Mucosa of gallbladder (tissue), 1 donor: ENCODE results near the gene CABP7. TPM values are rescaled to one million over a fixed set of nuclear protein-coding genes. Genes with fewer than 3 reads are reported as not detected.

Experiments used
- DNase-seq: peaks from one replicate; pipeline ENCODE4 v3.0.0-alpha.2; 2020; ENCODE audit warnings: low spot score
- total RNA-seq: library from RNA; stranded (reverse); gene quantifications from one replicate; pipeline ENCODE4 v1.2.1, GENCODE V29; 2021
- donor health status: DM: no; HTN: no; CAD: no.

The CABP7 gene
- total RNA-seq, 1 donor from 2014 or later = not detected

DNA sequence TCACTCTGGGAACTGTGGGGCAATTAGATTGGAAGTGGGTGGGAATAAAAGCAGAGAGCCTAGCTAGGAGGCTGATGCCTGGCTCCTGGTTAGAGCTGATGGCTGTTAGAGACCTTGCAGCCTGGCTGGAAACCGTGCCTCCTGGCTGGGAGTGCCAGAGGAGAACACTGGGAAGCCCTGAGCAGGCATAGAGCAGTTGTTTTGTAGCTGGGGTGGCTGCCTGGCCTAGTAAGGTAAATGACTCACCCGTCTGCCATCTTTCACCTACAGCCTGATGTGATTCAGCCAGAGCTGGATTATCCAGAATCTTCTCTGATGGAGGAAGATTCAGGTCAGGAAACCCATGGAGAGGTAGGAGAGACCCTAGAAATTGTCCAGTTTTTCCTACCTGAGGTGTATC is 53.4 kb downstream of the CABP7 start:
- DNase-seq = no peak

DNA sequence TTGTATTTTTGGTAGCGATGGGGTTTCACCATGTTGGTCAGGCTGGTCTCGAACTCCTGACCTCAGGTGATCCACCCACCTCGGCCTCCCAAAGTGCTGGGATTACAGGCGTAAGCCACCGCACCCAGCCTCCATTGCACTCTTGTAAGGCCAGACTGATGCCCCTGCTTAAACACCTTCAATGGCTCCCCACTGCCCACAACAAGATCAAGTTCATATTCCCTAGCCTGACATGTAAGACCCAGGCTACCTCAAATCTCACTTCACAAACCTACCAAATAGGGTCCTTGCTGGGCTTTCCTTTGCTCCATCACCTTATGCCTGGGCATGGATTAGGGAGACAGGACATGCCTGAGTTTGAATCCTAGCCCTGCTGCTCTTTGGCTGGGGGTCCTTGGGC is 60.4 kb downstream of the CABP7 start:
- DNase-seq = no peak

DNA sequence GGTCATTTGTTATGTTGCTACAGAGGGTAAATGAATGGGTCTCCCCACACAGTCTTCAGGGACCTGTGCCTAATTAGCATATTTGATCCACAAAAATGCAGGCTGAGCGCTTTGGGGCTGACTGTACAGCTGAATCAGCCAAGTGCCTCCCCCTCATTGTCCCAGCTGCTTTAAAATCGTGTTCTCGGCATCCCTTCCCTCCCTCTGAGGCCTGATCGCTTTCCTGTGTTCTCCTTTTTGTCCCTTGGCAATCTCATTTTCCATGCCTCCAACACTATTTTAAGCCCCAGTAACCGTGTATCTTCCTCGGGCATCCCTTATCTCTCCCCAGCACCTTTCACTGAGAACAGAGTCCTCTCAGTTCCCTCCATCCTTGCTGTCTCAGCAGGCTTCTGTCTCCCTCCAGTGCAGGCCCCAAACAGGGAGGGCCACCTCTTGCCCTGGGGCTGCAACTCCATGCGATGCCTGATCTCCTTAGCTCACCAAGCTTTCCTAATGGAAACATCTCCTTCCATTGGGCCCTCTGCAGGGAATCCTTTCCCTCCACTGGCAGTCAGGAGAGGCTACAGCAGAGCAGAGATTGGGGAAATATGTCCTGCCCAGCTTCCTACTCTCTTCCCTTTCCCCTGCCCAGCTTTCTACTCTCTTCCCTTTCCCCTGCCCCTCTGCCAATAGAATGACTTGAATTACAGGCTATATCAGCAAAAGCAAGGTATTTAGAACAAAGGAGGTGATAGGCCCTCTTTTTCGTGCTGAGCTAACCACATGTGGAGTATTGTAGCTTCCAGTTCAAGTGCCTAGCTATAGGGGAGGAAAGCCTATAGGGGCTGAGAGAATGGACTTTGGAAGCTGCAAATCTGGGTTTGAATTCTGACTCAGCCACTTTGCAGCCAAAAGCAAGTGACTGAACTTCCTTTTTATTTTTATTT is 61.2 kb downstream of the CABP7 start:
- no peak for DNase-seq

Other genes with a start within 250 kb of the CABP7 start
- gene NEFH, start 239.8 kb upstream of the CABP7 start, total RNA-seq = 0.86 TPM
- 39.8 TPM for gene THOC5, start 166.2 kb upstream of the CABP7 start, total RNA-seq
- gene NIPSNAP1, start 138.9 kb upstream of the CABP7 start, total RNA-seq = 56.6 TPM
- 36.2 TPM for gene NF2, start 116.4 kb upstream of the CABP7 start, total RNA-seq
- 18.7 TPM for gene ZMAT5, start 47.0 kb downstream of the CABP7 start, total RNA-seq
- 106 TPM for gene UQCR10, start 47.4 kb downstream of the CABP7 start, total RNA-seq
- 60.7 TPM for gene ASCC2, start 118.3 kb downstream of the CABP7 start, total RNA-seq
- 50.7 TPM for gene MTMR3, start 163.2 kb downstream of the CABP7 start, total RNA-seq